GM12878 (cell line): ENCODE measurements around the gene OR2F2. TPM values are rescaled to one million over a fixed set of nuclear protein-coding genes. Genes with fewer than 3 reads are reported as not detected.

Experiments
- ATAC-seq: fragments of 200-7000 bp; cut with Tn5 transposase; 3 replicates; pipeline ENCODE4 v1.9.1; 2020; ENCODE audit warnings: mild to moderate bottlenecking, moderate library complexity
- BruUV-seq: library from RNA; stranded (reverse); fragments of 400-500 nt; replicated peaks from 2 replicates; lab custom pipeline; 2021; lab: Mats Ljungman, UMichigan
- CTCF ChIA-PET: fragments of 300-600 bp; sonication (Branson Sonifier 250); formaldehyde crosslinking; extraction: SDS; loops from one replicate; lab custom pipeline; 2021; ENCODE audit warnings: inconsistent platforms; lab: Yijun Ruan, JAX
- POLR2A ChIA-PET: fragments of 350-600 bp; formaldehyde crosslinking; extraction: SDS; loops from one replicate; lab custom pipeline; 2021; ENCODE audit warnings: inconsistent platforms; lab: Charles Lee
- RAD21 ChIA-PET: fragments of 300-600 bp; sonication (Branson Sonifier 250); formaldehyde crosslinking; loops from one replicate; lab custom pipeline; 2023; ENCODE audit warnings: antibody characterized with exemption; ENCODE audit not compliant: unreplicated experiment; lab: Charles Lee
- SMC1A ChIA-PET: fragments of 300-600 bp; sonication (Branson Sonifier 250); formaldehyde crosslinking; loops from one replicate; lab custom pipeline; 2023; ENCODE audit not compliant: unreplicated experiment, uncharacterized antibody; lab: Charles Lee
- DNase-seq: peaks from one replicate; pipeline ENCODE4 v3.0.0-alpha.2; 2011; ENCODE audit warnings: low read depth, low spot score
- FAIRE-seq: peaks from 3 replicates; lab custom pipeline; 2011; peaks lifted over from hg19 to GRCh38; lab: Jason Lieb, UNC
- H2AFZ ChIP-seq: 2 replicates; pipeline ENCODE4 v1.6.0; 2011; ENCODE audit warnings: low read depth, low read length, control low read depth; ENCODE audit not compliant: control insufficient read depth
- H3K27ac ChIP-seq: 2 replicates; pipeline ENCODE4 v1.5.1; 2011; ENCODE audit warnings: control low read depth; ENCODE audit not compliant: control insufficient read depth, insufficient read depth
- H3K27me3 ChIP-seq, 2 experiments: replicated peaks in 1 of 2; 2 replicates each; pipeline versions ENCODE4 v1.6.0 to v1.6.1; 2011; ENCODE audit warnings: low read length in 1 of 2; ENCODE audit not compliant: control insufficient read depth in 2 of 2, insufficient read depth in 2 of 2
- H3K36me3 ChIP-seq, 2 experiments: 2 replicates each; pipeline ENCODE4 v1.5.1; 2011; ENCODE audit warnings: low read length in 1 of 2; ENCODE audit not compliant: control insufficient read depth in 2 of 2, insufficient read depth in 2 of 2
- H3K4me1 ChIP-seq: 2 replicates; pipeline ENCODE4 v1.6.1; 2011; ENCODE audit warnings: mild to moderate bottlenecking, low read length, moderate library complexity, mixed read lengths; ENCODE audit not compliant: control insufficient read depth, insufficient read depth
- H3K4me2 ChIP-seq: 2 replicates; pipeline ENCODE4 v1.6.0; 2011; ENCODE audit warnings: control low read depth; ENCODE audit not compliant: control insufficient read depth, insufficient read depth
- H3K4me3 ChIP-seq: fragments of 200-600 bp; sonication (generic); 2 replicates; pipeline ENCODE4 v1.5.1; 2016
- H3K79me2 ChIP-seq: 2 replicates; pipeline ENCODE4 v1.6.0; 2011; ENCODE audit warnings: low read length; ENCODE audit not compliant: control insufficient read depth, insufficient read depth
- H3K9ac ChIP-seq: 2 replicates; pipeline ENCODE4 v1.8.0; 2011; ENCODE audit warnings: low read length, control low read depth, mixed read lengths; ENCODE audit not compliant: control insufficient read depth, insufficient read depth
- H3K9me3 ChIP-seq: replicated peaks from 3 replicates; pipeline ENCODE4 v1.5.1; 2011; ENCODE audit warnings: mild to moderate bottlenecking, low read length; ENCODE audit not compliant: control insufficient read depth, insufficient read depth
- H4K20me1 ChIP-seq: 2 replicates; pipeline ENCODE4 v1.6.0; 2011; ENCODE audit not compliant: control insufficient read depth, insufficient read depth
- BACH1 ChIP-seq: fragments of 450-650 bp; IDR thresholded peaks from 2 replicates; pipeline ENCODE4 v1.6.1; 2017; ENCODE audit warnings: mild to moderate bottlenecking, borderline replicate concordance
- EGR1 ChIP-seq, 2 experiments: IDR thresholded peaks; 1 replicate in 1 of 2; 2 replicates in 1 of 2; pipeline ENCODE4 v1.6.1; 2011 to 2012; ENCODE audit warnings: low read depth in 2 of 2, low read length in 2 of 2, borderline replicate concordance in 1 of 2, mild to moderate bottlenecking in 1 of 2, moderate library complexity in 1 of 2
- JUNB ChIP-seq: IDR thresholded peaks from 2 replicates; pipeline ENCODE4 v1.6.1; 2016; ENCODE audit warnings: antibody characterized with exemption, mild to moderate bottlenecking
- NBN ChIP-seq: fragments of 450-650 bp; IDR thresholded peaks from 2 replicates; pipeline ENCODE4 v1.6.1; 2016
- NFXL1 ChIP-seq: fragments of 450-650 bp; IDR thresholded peaks from 2 replicates; pipeline ENCODE4 v1.6.1; 2017; ENCODE audit warnings: antibody characterized with exemption, mild to moderate bottlenecking, borderline replicate concordance
- TAF1 ChIP-seq: IDR thresholded peaks from 2 replicates; pipeline ENCODE4 v1.6.1; 2011; ENCODE audit warnings: mild to moderate bottlenecking, low read depth, low read length, borderline replicate concordance
- TARDBP ChIP-seq: IDR thresholded peaks from 2 replicates; pipeline ENCODE4 v1.6.1; 2016; ENCODE audit warnings: borderline replicate concordance
- WGBS: methylation state at CpG from one replicate; pipeline ENCODE4 v1.1.6; 2016; ENCODE audit warnings: low lambda C conversion rate; ENCODE audit not compliant: insufficient replicate concordance, insufficient coverage; ENCODE audit errors: missing lambda C conversion rate; 5-methylcytosine and 5-hydroxymethylcytosine counted together
- in situ Hi-C: fragments of 300-500 bp; cut with MboI; formaldehyde crosslinking; loops from 9 replicates; pipeline ENCODE4 v1.14.3; 2018; ENCODE audit warnings: mixed read lengths
- intact Hi-C: fragments of 100-400 bp; cut with micrococcal nuclease; formaldehyde crosslinking; loops from one replicate; pipeline ENCODE4 v1.14.2; 2022; ENCODE audit not compliant: unreplicated experiment
- polyA plus RNA-seq, 11 experiments: library from polyadenylated mRNA; depleted of rRNA in 4 of 11; unstranded in 6 of 11; stranded (reverse) in 5 of 11; fragments of >200 nt; fragmentation: Nextera tagmentation in 4 of 11; fragmentation: Illumina TruSeq in 1 of 11; extraction: Ambion mirVana in 4 of 11; extraction: Trizol in 1 of 11; gene quantifications; 1 replicate in 1 of 11; 2 replicates in 10 of 11; pipeline versions ENCODE4 v1.2.1 to v1.2.3, GENCODE V29; 2011 to 2016; ENCODE audit warnings: inconsistent platforms in 2 of 11, missing spikeins in 2 of 11, low read depth in 1 of 11
- total RNA-seq, 4 experiments: library from RNA; depleted of rRNA in 3 of 4; stranded (reverse); fragments of >200 nt in 3 of 4; fragmentation: Illumina TruSeq in 1 of 4; extraction: Trizol in 1 of 4; gene quantifications; 2 replicates each; pipeline versions ENCODE4 v1.2.1 to v1.2.3, GENCODE V29; 2013 to 2021
- TF ChIP-seq, protein P1 (sequence below): IDR thresholded peaks from 2 replicates; pipeline ENCODE4 v1.6.1; 2011; ENCODE audit warnings: low read depth, low read length, improper control_type of control experiment, borderline replicate concordance
- TF ChIP-seq, protein P2 (sequence below): fragments of 450-650 bp; IDR thresholded peaks from 2 replicates; pipeline ENCODE4 v1.6.1; 2016; ENCODE audit warnings: mild to moderate bottlenecking, moderate library complexity, borderline replicate concordance

OR2F2 gene
- total and polyA plus RNA-seq, 10 of the 15 experiments (the other 5 are each of a cell fraction or from before 2014, with no cell fraction given) = not detected

DNA sequence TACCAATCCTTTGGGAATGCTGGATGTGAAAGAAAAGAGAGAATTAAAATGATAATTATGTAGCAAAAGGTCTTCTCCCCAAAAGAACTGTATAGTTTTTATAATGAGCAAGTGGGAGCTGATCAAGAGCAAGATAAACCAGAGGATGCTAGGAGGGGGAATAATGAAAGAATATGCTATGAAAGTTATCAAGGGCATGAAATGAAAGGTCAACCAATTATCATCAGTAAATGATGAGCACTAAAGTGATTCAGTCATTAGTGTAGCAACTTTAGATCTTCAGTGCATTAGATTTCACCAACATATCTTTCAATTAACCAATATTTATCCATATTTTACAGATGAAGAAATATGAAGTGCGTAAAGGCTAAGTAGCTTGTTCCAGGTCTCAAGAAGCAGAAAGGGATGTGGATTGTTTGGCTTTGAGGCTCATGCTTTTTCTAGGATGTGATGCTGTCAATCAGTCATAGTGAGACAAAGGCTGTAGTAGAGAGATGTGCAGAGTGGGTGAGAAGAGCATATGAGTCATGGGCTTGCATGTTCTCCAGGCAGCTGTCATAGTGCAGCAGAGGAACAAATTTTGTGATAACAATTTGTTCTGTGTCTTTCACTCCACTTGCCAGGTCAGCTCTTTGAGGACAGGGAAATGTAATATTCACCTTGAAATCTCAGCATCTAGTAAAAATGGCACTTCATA, 5.7 kb upstream of the OR2F2 start:
- Histone ChIP-seq H3K4me2 (no peak overlapping the region), H4K20me1 (no peaks in the 10 kb centered on the region), H2AFZ (no peak overlapping the region), H3K27me3 (no peaks in the 10 kb centered on the region), H3K4me1 (no peaks in the 10 kb centered on the region), H3K9me3 (no peaks in the 10 kb centered on the region), H3K27ac (no peak overlapping the region), H3K36me3 (no peaks in the 10 kb centered on the region), H3K9ac (no peak overlapping the region), H3K4me3 (no peak overlapping the region), H3K79me2 (no peaks in the 10 kb centered on the region)
- ChIA-PET POLR2A (no interaction called here), SMC1A (interaction anchor here (1.3 kb wide), 1 partner anchor 19 kb away, joined by 3 read pairs; no protein-coding TSS in a partner anchor), CTCF (interaction anchor here (2.2 kb wide), 1 partner anchor 28 kb away, joined by 4 read pairs; the partner anchor contains the start of gene TCAF1), RAD21 (no interaction called here)
- 0 out of 3 replicates have a peak, but pooled peaks have one; percentile 28 for ATAC-seq
- no peak for FAIRE-seq
- 100% methylated on average over 1 of the region's 1 CpG for WGBS
- TF ChIP-seq NBN (no peak), JUNB (no peak), TAF1 (no peak), NFXL1 (no peak), TARDBP (no peak), BACH1 (no peak), EGR1 (IDR thresholded peaks at IDR 0.05; ENCODE audit: borderline replicate concordance in 1 of 2, low read depth in 2 of 2, low read length in 2 of 2) (no peak)
- TF ChIP-seq, protein P1, sequence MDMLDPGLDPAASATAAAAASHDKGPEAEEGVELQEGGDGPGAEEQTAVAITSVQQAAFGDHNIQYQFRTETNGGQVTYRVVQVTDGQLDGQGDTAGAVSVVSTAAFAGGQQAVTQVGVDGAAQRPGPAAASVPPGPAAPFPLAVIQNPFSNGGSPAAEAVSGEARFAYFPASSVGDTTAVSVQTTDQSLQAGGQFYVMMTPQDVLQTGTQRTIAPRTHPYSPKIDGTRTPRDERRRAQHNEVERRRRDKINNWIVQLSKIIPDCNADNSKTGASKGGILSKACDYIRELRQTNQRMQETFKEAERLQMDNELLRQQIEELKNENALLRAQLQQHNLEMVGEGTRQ = no peak
- TF ChIP-seq, protein P2, sequence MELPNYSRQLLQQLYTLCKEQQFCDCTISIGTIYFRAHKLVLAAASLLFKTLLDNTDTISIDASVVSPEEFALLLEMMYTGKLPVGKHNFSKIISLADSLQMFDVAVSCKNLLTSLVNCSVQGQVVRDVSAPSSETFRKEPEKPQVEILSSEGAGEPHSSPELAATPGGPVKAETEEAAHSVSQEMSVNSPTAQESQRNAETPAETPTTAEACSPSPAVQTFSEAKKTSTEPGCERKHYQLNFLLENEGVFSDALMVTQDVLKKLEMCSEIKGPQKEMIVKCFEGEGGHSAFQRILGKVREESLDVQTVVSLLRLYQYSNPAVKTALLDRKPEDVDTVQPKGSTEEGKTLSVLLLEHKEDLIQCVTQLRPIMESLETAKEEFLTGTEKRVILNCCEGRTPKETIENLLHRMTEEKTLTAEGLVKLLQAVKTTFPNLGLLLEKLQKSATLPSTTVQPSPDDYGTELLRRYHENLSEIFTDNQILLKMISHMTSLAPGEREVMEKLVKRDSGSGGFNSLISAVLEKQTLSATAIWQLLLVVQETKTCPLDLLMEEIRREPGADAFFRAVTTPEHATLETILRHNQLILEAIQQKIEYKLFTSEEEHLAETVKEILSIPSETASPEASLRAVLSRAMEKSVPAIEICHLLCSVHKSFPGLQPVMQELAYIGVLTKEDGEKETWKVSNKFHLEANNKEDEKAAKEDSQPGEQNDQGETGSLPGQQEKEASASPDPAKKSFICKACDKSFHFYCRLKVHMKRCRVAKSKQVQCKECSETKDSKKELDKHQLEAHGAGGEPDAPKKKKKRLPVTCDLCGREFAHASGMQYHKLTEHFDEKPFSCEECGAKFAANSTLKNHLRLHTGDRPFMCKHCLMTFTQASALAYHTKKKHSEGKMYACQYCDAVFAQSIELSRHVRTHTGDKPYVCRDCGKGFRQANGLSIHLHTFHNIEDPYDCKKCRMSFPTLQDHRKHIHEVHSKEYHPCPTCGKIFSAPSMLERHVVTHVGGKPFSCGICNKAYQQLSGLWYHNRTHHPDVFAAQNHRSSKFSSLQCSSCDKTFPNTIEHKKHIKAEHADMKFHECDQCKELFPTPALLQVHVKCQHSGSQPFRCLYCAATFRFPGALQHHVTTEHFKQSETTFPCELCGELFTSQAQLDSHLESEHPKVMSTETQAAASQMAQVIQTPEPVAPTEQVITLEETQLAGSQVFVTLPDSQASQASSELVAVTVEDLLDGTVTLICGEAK = no peak
- intact Hi-C loops (no loop called here), in situ Hi-C loops (no loop called here)
- BruUV-seq = no TSS peak
- no peak for DNase-seq
